ENCODE results near the gene NDRG2. TPM values are rescaled to one million over a fixed set of nuclear protein-coding genes. Genes with fewer than 3 reads are reported as not detected.

Gene NDRG2
- total and polyA plus RNA-seq, 9 of the 15 experiments (the other 6 are each of a cell fraction or from before 2014, with no cell fraction given), result 10.1 to 105 (median 41.0) TPM

- no peak for TF ChIP-seq HMBOX1 (IDR thresholded peaks at IDR 0.05)
- TF ChIP-seq ARID4B (CRISPR knock-in tag; IDR thresholded peaks at IDR 0.05), result no peak
- no peak for TF ChIP-seq KLF13 (tag; IDR thresholded peaks at IDR 0.05; ENCODE audit: borderline replicate concordance, low read depth)
- no peak for TF ChIP-seq EP300 (IDR thresholded peaks at IDR 0.05; ENCODE audit: low read length)
- peak; percentile 75; the same call in 1 of the 2 replicates for TF ChIP-seq PHF8 (IDR thresholded peaks at IDR 0.05; ENCODE audit: borderline replicate concordance, low read length)
- no peak for TF ChIP-seq CBFA2T2 (conservative IDR thresholded peaks at IDR 0.05)
- no peak for TF ChIP-seq ZNF583 (CRISPR knock-in tag; IDR thresholded peaks at IDR 0.05)
- TF ChIP-seq ZNF253 (CRISPR knock-in tag; conservative IDR thresholded peaks at IDR 0.05), result no peak
- TF ChIP-seq PBX2 (CRISPR knock-in tag; IDR thresholded peaks at IDR 0.05; ENCODE audit: low read depth), result no peak
- no peak for TF ChIP-seq PBX2 (tag; conservative IDR thresholded peaks at IDR 0.05; ENCODE audit: low read depth)
- no peak for TF ChIP-seq SAFB2 (IDR thresholded peaks at IDR 0.05; ENCODE audit: borderline replicate concordance, low read depth, low read length, severe bottlenecking)
- no peak for TF ChIP-seq DMBX1 (CRISPR knock-in tag; IDR thresholded peaks at IDR 0.05; ENCODE audit: borderline replicate concordance)
- TF ChIP-seq SLC30A9 (CRISPR knock-in tag; IDR thresholded peaks at IDR 0.05), result no peak
- TF ChIP-seq ZNF282 (CRISPR knock-in tag; IDR thresholded peaks at IDR 0.05), result no peak
- no peak for TF ChIP-seq NR2C2 (CRISPR knock-in tag; IDR thresholded peaks at IDR 0.05)
- TF ChIP-seq NR2C2 (tag; IDR thresholded peaks at IDR 0.05), result peak; percentile 43
- TF ChIP-seq CEBPG (CRISPR knock-in tag; IDR thresholded peaks at IDR 0.05), result no peak
- no peak for TF ChIP-seq CEBPG (tag; conservative IDR thresholded peaks at IDR 0.05 in 1 of 2, IDR thresholded peaks at IDR 0.05 in 1 of 2)
- TF ChIP-seq ETV1 (tag; conservative IDR thresholded peaks at IDR 0.05; ENCODE audit: low read depth), result no peak
- TF ChIP-seq ATF7 (IDR thresholded peaks at IDR 0.05), result no peak
Measured at GRCh38 chr14:21024585-21025370, at the start of gene NDRG2 (continued).

All from K562 (cell line).